Ramos (cell line): Measurements from ENCODE around the gene SPATA31E1.
"Not testable (repeated sequence)": the region's sequence is repeated elsewhere in the genome, so short reads cannot be mapped to it uniquely, and the experiment has no call there.

ENCODE experiments used
- in situ Hi-C: fragments of 300-500 bp; cut with MboI; formaldehyde crosslinking; loops from one replicate; pipeline ENCODE4 v1.14.3; 2022; ENCODE audit warnings: low sequenced_read_pairs; ENCODE audit not compliant: unreplicated experiment

The SPATA31E1 gene

DNA sequence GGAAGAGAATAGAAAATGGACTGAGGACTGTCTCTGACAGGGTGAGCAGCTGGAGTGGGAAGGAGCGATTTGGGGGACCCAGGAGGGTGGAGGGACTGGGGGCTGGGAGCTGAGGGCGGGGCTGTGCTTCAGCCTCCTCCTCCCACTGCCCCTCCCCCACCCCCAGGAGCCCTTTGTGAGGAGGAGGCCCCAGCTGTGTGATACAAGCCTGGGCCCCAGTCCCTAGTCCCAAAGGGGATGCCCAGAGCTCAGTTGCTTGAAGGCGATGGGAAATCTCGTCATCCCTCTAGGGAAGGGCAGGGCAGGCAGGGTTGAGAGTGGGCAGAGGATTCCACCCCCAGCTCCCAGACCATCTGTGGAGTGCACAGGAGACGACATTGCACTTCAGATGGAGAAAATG lies at the start of gene SPATA31E1:
TSS of gene SPATA31E1 (plus strand) at position 251 of the 400 bp plus-strand sequence. CDS start at position 266, 15 bp downstream.
- in situ Hi-C loops: no loop called here

DNA sequence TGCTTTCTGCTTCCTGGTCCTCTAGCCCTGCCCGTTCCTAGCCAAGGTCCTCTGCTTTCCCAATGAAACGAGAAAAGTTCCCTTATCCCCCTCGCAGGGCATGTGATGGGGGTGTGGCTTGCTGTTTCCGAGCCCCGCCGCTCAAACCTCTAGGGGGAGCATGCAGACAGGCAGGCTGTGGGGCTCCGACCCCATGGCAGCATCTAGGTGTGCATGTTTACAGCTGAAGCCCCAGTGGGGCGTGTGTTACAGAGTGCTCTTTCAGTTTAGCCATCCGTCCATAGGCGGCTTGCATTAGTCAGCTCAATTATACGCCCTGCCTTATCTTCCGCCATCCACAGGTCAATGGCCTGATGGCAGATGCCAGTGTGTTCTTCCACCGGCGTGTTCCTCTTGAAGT lies 48.3 kb upstream of the SPATA31E1 start:
- in situ Hi-C loops: no loop called here

DNA sequence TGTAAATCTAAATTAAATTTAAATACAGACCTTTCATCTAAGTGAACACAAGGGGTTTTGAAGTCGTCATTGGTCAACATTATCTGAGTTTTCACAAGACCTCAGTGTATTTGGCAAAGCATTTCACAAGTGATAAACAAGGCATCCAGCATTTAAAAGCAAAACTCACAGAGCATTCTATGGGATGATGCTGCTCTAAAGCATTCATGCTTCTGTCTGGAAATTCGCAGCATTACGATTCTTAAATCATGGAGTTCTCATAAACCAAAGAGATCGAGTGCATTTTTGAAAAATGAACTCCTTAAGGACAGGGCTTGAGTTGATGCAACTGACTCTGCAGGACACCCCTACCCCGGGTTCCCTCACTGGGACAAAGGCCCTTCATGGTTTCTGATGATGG lies 46.1 kb upstream of the SPATA31E1 start:
- in situ Hi-C loops: no loop called here

DNA sequence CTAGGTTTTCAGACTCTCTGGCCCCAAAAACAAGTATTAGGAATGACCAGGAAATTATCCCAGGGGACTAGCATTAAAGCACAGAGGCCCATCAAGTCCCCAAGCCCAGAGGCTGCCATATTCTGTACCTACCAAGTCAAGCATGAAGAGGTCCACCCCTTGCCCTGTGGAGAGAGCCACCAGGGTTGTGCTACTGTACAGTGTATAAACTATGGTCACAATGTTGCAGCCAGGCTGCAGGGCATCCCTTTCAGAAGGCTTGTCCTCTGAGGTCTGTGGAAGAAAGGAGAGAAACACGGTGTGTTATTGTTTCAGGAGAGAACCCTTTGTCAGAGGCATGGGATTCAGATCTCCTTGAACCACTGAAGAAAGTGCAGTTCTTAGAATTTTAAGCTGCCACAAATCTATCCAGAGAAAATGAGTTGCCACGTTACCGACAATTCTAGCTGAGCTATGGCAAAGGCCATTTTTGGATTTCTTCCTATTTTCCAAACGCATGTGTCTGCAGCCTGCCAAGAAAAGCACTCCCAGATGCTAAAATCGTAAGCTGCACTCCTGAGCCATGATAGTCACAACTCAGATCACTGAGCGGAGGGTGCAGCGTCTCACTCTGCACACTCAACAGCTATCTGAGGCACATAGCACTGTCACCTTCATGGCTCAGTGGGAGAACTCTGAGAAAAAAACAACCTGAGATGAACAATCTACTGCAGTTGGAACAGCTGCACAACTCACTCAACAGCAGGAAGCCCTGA lies 45.5 kb upstream of the SPATA31E1 start:
- in situ Hi-C loops: no loop called here

DNA sequence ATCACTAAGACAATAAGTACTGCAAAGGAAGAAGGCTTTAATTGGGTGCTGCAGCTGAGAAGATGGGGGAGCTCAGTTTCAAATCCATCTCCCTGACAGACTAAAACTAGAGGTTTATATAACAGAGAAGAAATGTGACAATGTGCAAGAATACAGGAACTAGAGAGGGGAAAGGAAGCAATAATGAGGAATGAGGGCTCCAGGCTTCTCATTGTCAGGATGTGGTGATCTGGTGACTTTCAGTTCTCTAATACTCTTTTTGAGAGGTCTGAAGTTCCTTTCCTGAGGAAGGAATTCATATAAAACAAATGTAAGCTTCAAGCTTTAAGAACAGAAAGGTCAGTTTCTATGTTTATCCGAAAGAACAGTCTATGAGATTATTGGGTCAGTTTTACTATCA lies 42.5 kb upstream of the SPATA31E1 start:
- in situ Hi-C loops: no loop called here

DNA sequence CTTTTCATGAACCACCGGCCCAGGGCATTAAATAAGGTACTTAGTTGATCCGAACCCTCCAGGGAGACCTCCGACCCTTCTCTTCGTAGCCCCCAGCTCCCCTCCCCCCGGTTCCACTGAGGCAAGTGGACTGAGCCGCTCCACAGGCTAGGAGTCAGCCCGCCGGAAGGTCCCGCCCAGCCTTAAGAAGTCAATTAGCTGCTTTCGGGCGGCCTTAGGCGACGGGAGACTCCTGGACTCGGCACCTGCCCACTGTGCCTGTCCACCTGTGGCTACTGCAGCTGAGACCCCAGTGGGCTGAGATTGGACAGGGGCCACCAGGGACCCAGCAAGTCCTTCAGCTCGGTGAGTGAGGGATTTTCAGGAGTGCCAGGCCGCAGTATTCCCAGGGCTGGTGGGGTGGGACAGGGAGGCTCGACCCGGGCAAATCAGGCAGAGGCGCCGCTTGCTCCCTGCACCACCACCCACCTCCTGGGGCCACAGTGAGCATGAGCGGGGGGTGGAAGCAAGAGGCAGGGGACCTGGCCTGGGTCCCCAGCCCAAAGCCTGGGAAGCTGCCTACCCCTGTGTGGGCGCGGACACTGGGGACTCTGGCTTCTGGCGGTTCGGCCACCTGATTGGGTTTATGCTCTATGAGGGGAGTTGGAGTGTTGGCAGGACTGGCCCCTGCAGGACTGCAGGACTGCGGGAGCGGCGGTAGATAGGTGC lies 39.6 kb upstream of the SPATA31E1 start:
- in situ Hi-C loops: no loop called here

DNA sequence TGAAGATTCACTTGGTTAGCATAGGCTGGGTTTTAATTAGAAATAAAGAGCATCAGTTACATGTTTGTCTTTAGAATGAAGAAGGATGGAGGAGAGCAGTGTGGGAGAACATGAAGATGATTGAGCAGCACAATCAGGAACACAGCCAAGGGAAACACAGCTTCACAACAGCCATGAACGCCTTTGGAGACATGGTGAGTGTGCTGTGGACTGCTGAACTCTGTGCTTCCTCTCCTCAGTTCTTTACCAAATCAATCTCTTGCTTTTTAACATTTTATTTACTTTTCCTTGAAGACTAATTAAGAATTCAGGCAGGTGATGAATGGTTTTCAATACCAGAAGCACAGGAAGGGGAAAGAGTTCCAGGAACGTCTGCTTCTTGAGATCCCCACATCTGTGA lies 38.2 kb upstream of the SPATA31E1 start:
- in situ Hi-C loops: no loop called here

DNA sequence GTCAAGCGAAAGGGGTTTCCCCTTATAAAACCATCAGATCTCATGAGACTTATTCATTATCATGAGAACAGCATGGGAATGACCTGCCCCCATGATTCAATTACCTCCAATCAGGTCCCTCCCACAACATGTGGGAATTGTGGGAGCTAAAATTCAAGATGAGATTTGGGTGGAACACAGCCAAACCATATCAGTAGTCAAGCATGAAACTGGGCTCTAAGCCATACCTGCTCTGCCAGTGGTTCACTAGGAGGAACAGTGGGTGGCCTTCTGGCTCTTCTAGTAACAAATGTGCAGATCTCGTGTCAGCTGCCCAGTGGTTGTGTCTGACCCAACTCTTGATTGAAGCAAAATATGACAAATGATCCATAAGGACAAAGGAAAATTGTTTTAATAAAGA lies 34.9 kb upstream of the SPATA31E1 start:
- in situ Hi-C loops: not testable (repeated sequence)

DNA sequence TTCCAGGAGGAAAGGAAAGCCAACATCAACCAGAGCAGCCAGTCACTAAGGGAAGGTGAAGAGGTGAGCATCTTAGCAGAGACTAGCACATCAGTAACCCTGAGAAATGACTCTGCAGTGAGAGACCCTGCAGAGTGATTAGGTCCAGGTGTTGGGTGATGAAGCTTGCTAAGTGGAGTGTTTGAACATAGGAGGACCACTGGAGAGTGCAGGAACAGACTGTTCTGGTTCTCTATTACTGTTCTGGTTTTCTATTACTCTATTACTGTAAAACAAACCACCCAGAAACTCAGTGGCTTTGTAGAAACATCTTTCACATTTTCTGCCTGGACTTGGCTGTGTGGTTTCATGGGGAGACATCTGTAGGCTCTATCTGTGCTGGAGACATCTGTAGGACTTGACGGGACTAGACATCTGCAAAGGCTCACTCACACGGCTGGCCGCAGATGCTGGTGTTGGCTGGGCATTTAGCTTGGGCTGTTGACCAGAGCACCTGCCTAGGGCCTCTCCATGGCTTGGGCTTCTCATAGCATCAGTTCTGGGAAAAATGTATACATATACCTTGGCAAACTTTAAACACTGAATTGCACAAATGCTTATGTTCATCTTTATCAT lies 33.4 kb upstream of the SPATA31E1 start:
- in situ Hi-C loops: no loop called here

DNA sequence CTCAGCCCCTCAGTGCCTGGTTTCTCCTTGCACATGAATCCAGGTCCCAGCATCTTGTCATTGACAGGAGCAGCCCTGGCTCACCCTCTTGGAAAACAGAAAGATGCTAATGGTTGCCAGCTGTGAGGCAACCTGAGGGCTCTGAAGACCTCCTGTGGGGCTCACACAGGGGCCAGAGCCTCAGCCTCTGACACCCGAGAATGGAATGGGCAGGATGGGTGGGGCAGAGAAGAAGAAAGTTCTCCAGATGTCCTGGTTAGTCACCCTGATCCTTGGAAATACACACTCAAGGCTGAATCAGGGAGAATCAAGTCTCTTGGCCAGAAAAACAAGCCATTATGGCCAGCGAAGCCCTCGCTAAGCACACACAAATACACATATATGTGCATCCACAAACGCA lies 32.3 kb upstream of the SPATA31E1 start:
- in situ Hi-C loops: no loop called here

DNA sequence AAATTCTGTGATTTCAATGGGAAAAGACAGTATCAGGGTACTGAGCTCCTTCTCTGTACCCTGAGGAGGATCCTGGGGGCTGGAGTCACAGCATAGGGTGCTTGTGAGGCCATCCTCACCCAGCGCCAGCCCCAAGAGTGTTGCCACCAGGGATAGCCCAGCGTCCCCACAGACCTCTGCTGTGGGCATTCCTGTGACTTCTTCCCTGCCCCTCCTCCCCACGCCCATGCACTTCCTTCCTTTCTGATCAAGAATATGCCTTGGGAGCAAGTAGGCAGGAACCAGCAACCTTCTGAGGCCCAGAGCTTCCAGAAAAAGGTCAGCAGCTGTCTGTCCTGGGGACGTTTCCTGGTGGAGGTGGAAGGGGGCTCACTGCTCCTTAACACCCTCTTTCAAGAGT lies 31.5 kb upstream of the SPATA31E1 start:
- in situ Hi-C loops: not testable (repeated sequence)

DNA sequence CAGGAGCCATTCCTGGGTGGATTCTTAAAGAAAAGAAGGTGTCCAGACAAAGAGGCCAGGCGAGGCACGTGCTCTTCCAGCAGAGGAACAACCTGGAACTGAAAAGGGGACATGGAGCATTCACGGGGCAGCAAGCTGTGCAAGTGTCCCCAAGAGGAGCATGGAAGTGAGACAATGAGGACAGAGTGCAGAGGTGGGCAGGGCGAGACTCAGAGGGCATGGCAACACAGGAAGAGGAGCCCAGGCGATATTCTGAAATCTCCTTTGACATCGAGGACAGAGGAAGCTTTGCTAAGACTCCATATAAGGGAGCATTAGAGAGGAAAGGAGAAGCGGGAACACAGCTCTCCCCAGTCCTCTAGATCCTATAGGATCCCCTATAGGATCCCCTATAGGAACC lies 29.4 kb upstream of the SPATA31E1 start:
- in situ Hi-C loops: no loop called here

DNA sequence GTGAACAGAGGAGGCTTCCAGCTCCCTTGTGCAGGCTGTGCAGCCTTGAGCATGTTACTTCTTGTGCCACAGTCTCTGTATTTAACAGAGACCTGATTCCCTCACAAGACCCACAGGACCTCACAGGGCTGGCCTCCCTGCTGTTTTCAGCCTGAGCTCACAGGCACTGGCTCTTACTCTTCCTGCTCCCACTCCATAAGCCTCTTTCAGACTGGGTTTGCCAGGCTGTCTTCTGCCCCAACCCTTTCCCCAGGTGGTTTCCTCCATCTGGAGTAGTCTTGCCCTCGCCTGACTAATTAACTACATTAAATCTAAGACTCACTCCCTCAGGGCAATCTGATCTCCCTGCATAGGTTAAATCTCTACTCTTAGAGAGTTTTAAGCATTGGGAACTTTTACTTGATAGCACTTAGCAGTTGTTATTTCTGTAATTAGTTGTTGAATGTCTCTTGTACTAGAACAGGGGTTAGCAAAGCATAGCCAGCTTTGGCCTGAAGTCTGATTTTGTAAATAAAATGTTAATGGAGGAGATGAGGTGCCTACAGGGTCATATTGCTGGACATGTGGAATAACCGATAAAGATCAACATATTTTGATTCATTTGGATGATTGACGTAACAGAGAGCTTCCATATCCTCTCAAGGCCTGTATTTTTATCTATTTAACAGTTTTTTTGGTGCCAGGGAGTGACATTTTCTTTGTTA lies 28.6 kb upstream of the SPATA31E1 start:
- in situ Hi-C loops: no loop called here

DNA sequence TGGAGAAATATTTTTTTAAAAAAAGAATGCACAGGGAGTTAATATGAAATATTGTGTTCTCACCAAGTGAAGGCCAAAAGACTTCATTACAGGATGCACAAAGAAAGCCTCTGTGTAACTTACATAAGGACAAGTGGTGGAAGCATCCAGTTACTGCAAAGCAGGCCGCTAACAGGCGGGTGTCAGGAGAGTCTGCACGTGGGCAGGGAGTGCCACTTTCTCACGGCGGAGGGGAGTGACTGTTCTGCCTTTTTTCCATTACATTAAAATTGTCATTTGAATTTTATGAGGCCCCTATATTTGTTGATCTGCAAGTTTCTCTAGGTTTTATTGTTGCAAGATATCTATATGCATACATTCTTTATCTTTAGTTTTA lies 28.1 kb upstream of the SPATA31E1 start:
- in situ Hi-C loops: no loop called here

DNA sequence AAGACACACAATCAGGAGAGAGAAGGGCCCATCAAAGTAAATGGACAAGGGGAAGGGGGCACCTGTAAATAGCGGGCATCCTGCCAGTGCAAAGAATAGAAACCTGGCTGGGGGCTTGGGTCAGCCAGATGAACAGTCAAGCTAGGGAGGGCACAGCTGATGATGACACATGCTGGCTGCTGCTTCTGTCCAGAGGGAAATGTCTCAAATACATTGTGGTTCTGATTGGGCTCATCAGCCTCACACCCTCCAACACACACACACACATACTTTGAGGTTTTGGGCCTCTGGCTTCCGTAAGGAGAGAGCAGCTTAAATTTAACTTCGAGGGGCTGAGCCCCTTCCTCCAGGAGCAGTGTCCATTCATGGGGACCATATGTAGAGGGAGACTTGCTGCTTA lies 27.6 kb upstream of the SPATA31E1 start:
- in situ Hi-C loops: no loop called here

DNA sequence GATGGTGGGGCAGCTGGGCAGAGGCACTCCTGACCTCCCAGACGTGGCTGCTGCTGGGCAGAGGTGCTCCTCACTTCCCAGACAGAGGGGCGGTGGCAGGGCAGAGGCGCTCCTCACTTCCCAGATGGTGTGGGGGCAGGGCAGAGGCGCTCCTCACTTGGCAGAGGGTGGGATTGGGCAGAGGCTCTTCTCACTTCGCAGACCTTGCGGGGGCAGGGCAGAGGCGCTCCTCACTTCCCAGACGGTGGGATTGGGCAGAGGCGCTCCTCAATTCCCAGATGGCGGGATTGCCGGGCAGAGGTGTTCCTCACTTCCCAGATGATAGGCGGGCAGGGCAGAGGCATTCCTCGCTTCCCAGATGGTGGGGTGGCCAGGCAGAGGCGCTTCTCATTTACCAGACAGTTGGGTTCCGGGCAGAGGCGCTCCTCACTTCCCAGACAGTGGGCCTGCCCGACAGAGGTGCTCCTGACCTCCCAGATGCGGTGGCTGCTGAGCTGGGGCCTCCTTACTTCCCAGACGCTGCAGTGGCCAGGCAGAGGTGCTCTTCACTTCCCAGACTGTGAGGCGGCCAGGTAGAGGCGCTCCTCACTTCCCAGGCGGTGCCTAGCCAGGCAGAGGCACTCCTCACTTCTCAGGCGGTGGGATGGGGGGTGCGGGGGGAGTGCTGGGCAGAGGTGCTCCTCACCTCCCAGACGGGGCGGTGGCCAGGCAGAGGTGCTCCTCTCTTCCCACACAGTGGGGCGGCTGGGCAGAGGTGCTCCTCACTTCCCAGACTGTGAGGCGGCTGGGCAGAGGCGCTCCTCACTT lies 25.3 kb upstream of the SPATA31E1 start:
- in situ Hi-C loops: no loop called here

DNA sequence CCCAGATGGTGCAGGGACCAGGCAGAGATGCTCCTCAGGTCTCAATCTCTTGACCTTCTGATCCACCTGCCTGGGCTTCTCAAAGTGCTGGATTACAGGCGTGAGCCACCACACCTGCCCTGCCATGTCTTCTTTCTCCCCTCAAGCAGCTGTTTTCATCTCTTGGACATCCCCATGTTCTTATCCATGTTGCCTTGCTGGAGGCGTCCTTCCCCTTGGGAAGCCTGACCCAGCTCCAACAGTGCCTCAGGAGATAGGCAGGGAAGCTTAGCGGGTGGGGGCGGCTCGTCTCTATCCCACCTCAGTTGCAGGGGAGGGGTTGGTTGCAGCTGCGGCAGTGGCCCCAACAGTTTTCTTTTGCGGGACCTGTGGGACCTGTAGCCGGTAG lies 24.7 kb upstream of the SPATA31E1 start:
- in situ Hi-C loops: no loop called here

DNA sequence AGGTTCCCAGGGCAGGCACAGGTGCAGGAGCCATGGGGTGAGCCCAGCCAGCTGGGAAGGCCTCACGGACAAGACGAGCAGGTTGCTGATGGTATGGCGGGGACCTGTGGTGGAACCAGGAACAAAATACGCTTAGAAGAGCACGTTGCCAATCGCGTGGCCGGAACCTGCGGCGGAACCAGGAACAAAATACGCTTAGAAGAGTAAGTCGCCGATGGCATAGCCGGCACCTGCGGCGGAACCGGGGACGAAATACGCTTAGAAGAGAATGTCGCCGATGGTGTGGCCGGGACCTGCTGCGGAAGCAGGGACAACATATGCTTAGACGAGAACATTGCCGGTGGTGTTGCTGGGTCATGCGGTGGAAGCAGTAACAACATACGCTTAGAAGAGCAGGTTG lies 23.5 kb upstream of the SPATA31E1 start:
- in situ Hi-C loops: no loop called here

DNA sequence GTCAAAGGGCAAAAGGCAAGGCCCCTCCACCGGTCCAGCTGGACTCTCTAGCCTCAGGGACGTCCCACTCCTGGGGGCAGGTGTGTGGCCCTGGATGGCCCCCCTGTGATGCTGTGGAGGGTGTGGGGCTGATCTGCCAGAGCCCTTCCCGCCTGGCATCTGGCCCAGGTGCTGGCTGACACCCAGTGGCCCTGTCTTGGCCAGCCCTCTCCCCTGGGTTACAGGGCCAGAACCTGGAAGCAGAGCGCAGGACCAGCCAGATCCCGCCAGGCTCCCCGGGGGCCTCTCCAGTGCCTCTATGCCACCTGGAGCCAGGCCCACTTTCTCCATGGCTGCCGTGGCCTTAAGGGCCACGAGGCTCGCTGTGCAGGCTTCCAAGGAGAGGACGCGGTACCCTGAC lies 22.9 kb upstream of the SPATA31E1 start:
- in situ Hi-C loops: no loop called here

DNA sequence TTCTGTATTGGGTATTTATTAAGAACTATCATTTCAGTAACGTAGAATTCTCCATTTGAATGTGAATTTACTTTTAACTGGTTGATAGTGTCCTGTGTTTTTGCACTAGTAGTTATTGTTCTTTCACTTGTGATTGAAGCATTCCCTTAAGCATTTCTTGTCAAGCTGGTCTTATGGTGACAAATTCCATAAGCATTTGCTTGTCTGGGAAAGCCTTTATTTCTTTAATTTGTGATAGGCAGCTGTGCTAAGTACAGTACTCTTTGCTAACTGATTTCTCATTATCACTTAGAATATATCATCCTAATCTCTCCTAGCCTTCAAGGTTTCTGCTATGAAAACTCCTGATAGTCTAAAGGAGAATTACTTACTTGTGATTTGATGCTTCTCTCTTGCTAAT lies 21.3 kb upstream of the SPATA31E1 start:
- in situ Hi-C loops: no loop called here
